GM12872 (cell line): Measurements from ENCODE around the gene PRKAG2.

Source experiments
- CTCF ChIP-seq: IDR thresholded peaks from 3 replicates; pipeline ENCODE4 v1.5.1; 2011; ENCODE audit warnings: low read depth, mild to moderate bottlenecking, low read length, moderate library complexity; ENCODE audit not compliant: insufficient read depth

PRKAG2 gene

DNA sequence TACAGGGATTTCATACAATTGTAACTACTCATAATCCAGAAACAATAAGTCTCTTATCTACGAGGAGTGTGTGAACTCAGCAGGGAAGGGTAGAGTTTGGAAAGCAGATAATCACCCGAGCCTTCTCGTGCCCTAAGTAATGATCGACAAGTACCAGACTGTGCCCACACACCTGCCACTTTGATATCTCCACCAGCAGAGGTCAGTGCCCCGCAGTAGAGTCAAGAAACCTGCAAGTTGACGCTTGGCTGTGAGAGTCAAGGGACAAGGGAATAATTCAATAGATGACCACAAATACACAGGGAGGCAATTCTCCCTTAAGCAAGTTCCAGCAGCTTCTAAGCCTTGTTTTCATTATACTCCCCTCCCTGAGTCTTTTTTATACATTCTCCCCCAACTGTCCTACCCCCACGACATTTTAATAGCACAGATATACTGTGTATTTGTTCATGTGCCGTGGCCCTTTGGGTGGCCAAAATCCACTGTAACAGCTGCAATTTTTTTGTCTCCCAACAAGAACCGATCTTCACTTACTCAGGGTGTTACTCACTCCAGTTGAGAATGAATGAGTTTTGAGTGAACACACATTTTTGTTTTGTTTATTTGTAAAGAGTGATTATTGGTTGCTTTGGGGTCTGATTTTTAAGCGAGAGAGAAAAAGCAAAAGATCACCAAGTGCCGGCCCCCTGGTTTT is 250.3 kb downstream of the PRKAG2 start:
- TF ChIP-seq CTCF = peak; percentile 41; the same call in 2 of the 3 replicates

DNA sequence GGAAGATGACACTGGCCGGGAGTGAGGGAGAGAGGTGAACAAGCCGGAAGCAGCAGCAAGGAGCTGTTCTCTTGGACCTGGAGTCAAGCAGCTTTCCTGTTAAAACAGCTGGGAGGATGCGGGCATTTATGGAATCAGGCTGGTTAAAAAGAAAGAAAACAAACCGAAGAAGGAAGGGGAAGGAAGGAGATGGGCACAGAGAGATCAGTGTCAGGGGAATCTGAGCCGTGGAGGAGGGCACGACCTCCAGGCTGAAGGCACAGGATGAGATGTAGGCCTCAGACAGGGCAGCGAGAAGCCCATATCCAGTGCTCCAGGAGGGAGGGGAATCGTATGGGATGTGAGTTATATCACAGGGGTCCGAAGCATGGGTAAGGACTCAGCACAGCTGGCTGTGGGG is 251.3 kb downstream of the PRKAG2 start:
- no peak for TF ChIP-seq CTCF

GRCh38 chr7:151624246-151624928 is 252.5 kb downstream of the PRKAG2 start:
- no peak for TF ChIP-seq CTCF

DNA sequence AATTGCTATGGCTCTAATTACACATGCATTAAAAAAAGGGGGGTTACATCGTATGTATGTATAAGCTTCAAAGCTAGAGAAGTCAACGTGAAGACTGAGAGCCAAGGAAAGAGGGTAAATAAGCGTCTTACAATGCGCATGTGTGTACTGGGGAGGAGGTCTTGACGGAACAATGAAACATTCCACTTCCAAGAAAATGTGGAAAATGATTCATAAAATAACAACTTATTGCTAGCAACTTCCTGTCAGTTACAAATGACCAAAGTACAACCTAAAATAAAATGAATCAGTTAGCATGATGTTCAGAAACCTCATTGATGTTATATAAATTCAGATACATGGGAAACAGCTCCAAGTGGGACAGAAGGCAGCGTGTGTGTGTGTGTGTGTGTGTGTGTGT is 253.1 kb downstream of the PRKAG2 start:
- no peak for TF ChIP-seq CTCF

DNA sequence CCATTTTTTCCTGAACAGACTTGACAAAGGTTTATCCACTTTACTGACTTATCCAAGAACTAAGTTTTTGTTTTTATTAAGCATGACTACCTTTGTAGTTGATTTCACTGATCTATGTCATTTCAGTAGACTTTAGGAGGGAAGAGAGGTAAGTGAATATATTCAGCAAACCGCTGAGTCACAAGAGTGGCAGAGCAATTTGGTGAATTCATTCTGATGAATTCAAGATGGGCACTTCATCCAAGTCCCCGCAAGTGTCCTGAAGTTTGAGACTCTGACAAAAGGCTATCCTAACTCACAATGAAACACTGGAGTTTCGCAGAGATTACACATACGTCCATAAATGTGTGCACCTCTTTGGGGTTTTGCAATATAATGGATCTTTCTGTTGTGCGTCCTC is 255.0 kb downstream of the PRKAG2 start:
- TF ChIP-seq CTCF = no peak

DNA sequence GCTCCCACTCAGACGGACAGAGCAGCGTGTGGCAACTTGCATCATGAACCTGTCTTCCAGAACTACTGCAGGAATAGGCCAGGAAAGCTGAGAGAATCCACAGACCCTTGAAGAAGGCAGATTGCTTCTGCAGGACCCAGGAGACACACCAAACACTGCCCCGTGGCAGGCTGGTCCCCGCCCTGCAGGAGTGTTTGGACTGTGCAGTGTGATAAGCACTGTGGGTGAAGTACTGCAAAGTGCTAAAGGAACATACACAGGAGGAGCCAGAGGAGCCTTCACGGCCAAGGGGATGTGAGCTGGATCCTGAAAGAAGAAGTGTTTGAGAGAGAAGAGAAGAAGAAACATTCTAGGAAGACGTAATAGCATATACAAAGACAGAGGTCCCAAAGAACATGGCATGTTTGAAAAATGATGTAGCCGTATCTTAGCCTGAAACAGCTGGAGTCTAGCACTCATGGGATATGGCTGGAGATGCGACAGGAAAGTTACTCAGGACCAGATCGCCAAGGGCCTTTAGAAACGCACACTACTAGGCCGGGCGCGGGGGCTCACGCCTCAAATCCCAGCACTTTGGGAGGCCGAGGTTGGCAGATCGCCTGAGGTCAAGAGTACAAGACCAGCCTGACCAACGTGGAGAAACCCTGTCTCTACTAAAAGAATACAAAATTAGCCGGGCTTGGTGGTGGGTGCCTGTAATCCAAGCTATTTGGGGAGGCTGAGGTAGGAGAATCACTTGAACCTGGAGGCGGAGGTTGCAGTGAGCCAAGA is 260.3 kb downstream of the PRKAG2 start:
- TF ChIP-seq CTCF = no peak

DNA sequence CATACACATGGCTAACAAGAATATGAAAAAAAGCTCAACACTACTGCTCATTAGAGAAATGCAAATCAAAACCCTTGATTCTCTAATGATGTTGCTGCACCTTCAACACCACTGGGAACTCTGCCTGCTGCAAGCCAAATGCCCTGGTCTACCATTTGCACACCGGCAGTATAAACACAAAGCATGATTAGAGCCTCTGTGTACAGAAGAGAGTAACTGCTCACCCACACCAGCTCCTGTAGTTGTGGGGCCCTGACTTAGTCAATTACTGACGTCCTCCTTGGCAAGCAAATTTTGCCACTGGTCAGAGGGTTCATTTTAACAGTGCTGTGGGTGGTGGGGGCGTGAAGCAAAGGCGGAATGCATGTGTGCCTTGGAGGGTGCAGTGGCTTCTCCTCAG is 261.1 kb downstream of the PRKAG2 start:
- TF ChIP-seq CTCF = no peak
